KBM-7 (cell line): ENCODE measurements around the gene TAF8.
"Not testable (repeated sequence)": the region's sequence is repeated elsewhere in the genome, so short reads cannot be mapped to it uniquely, and the experiment has no call there.

Experiments used
- DNase-seq: peaks from one replicate; pipeline ENCODE4 v3.0.0-alpha.2; 2015
- in situ Hi-C: fragments of 300-500 bp; cut with MboI; formaldehyde crosslinking; loops from 2 replicates; pipeline ENCODE4 v1.14.3; 2020; ENCODE audit warnings: low sequenced_read_pairs, low pct_unique_long_range_greater_than_20kb, mixed read lengths

Gene TAF8

GRCh38 chr6:42050297-42051267 is at the start of gene TAF8:
Gene TAF8 (plus strand): TSS chr6:42050524. CDS start chr6:42050542, 18 bp downstream.
- in situ Hi-C loops = no loop called here
- DNase-seq = peak; percentile 93

DNA sequence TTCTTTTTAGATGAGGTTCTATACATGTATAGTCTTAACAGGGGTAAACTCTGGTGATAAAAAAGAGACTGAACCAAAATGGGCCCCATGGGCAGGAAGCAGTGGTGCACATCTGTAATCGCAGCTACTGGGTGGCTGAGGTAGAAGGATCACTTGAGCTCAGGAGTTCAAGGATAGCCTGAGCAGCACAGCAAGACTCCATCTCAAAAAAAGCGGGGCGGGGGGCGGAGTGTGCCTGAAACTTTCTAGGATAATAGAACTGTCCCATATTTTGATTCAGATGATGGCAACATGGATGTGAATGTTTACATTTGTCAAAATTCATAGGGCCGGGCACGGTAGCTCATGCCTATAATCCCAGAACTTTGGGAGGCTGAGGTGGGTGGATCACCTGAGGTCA is 48.8 kb upstream of the TAF8 start:
- in situ Hi-C loops = no loop called here
- DNase-seq = no peak

GRCh38 chr6:42003658-42004057 is 46.7 kb upstream of the TAF8 start:
- DNase-seq, in situ Hi-C loops: not testable (repeated sequence)

DNA sequence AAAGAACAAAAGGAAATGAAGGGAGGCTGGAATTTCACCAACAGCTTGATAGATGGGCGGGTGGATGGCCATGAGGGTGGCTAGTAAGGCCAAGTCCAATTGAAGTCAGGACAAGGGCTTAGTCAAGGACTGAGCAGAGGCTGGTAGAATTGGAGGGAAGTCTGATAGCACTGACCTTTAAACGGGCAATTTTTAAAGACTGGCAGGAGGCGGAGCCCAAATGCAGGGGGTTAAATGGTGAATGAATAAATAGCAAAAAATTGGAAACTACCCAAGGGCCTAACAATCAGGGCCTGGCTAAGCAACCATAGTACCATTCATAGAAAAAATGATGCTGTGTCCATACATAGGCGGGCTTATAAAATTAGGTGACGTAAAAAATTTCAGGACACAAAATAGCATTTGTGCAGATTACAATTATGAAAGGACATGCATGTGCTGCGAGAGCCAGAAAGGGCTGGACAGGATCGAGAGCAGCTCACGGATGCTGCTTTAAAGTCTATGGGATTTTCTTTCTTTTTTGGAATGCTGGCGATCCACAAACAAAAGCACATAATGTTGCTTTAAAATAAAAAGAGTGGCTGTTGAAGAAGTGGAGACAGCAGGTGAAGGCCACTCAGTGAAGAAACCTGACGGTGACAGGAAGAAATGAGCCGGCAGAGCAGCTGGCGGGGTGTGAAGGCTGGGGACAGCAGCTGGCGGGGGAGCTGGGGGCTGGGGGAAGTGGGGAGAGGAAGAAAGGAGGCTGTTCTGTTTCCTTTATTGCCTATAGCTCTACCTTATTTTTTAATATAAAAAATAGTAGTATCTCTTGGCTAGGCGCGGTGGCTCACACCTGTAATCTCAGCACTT is 42.8 kb upstream of the TAF8 start:
- DNase-seq = peak; percentile 35
- in situ Hi-C loops = no loop called here

DNA sequence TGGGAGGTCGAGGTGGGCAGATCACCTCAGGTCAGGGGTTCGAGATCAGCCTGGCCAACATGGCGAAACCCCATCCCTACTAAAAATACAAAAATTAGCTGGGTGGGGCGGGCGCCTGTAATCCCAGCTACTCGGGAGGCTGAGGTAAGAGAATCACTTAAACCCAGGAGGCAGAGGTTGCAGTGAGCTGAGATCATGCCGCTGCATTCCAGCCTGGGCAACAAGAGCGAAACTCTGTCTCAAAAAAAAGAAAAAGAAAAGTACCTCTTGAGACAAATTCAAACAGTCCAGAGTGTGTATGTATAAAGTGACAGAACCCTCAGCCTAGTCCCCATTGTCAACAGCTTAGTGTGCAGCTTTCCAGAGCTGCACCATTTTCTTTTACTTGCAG is 42.2 kb upstream of the TAF8 start:
- DNase-seq, in situ Hi-C loops: not testable (repeated sequence)

DNA sequence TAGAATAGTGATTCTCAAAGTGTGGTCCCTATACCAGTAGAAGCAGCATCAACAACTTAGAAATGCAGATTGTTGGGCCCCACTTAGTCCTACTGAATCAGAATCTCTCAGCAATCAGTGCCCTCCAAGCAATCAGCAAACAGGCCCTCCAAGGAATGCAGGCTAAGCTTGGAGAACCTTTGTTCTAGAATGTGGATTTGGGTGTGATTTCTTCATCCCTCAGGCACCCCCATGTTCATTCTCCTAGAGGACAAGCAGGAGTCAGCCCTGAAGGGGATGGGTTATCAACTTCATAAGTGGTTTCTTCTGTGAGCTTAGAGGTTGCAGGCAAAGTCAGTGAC is 40.5 kb upstream of the TAF8 start:
- in situ Hi-C loops = no loop called here
- DNase-seq = no peak

DNA sequence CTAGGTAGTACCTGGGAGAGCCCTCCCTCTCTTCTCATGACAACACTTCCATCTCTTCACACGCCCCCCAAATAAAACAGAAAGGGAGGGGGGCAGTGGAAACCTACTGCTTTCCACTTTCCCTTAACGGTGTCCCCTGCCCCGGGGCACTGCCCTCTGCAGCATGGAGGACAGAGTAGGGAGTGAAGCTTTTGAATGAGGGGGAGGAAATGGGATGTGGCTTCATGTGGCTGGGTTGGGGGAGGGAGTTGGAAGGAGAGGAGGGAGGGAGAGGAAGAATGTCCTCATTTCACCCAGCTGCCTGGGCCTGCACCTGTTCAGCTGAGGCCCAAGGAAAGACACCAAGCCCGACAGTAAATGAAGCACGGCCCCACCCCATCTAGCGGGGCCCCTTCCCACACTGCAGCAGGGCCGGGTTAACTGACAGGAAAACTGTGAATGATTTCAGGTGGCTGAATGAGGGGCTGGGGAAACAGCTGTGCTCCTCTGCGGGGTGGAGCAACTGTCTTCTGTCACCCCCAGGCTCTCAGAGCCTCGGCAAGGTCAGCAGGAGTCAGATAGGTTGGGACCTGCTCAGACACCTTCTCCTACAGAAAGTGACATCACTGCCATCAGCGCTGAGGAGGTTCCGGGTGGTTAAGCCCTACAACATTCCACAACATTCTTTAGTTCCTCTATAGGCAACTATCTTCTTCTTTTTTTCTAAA is 40.0 kb upstream of the TAF8 start:
- DNase-seq = peak; percentile 95
- in situ Hi-C loops = no loop called here

GRCh38 chr6:42010909-42011308 is 39.4 kb upstream of the TAF8 start:
- in situ Hi-C loops = no loop called here

GRCh38 chr6:42012501-42013133 is 37.7 kb upstream of the TAF8 start:
- in situ Hi-C loops = no loop called here
- no peak for DNase-seq

More at GRCh38 chr6:42010909-42011308, 39.4 kb upstream of the TAF8 start:
- no peak for DNase-seq

DNA sequence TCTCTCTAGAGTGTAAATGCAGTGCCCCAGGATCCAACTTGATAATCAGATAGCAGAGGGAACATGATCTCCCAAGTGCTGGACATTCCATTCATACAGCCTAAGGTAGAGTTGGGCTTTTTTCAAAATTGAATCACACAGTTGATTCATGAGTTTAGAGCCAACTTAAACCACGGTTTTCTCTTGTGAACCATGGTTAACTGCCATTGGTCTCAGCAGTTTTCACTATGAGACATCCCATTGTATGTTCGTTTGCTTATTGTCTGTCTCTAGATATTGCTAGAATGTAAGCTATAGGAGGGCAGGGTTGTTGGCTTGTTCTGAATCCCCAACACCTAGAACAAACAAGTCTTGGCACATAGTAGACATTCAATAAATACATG is 37.2 kb upstream of the TAF8 start:
- in situ Hi-C loops = no loop called here
- DNase-seq = no peak

DNA sequence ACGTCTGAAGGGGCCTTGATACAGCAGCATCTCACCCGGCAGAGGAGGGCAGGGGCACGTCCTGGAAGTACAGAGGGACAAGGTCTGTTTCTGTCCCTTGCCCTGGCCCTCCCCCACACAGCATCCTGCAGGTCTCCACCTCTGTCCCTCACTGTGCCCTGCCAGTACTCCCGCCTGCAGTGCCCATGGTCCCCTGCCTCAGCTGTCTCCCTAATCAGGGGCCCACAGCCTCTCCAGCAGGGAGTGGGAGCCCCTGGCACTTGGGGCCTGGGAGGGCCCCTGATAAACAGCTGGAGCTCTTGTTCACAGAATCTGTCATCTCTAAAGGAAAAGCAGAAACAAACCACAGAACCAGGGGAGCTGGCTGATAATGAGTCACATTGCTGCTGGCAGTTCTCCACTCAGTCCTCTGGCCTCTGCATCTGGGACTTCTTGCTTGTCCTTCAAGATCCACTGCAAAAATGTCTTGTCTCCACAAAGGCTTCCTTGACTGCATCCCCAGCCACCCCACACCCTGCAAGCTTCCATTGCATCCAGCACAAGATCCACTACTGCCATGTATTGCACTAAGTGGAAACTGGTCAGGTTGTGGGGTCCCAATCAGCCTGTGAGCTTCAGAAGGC is 33.2 kb upstream of the TAF8 start:
- peak; percentile 81 for DNase-seq
- in situ Hi-C loops = no loop called here

DNA sequence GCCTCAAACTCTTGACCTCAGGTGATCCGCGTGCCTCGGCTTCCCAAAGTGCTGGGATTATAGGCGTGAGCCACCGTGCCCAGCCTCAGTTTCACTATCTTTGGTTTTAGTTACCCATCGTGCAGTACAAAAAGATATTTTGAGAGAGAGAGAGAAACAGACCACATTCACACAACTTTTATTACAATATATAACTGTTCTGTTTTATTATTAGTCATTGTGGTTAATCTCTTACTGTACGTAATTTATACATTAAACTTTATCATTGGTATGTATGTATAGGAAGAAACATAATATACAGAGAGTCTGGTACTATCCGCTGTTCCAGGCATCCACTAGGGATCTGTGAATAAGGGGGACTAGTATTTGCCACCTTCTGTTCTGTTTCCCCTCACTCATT is 29.4 kb upstream of the TAF8 start:
- no peak for DNase-seq
- in situ Hi-C loops = no loop called here

DNA sequence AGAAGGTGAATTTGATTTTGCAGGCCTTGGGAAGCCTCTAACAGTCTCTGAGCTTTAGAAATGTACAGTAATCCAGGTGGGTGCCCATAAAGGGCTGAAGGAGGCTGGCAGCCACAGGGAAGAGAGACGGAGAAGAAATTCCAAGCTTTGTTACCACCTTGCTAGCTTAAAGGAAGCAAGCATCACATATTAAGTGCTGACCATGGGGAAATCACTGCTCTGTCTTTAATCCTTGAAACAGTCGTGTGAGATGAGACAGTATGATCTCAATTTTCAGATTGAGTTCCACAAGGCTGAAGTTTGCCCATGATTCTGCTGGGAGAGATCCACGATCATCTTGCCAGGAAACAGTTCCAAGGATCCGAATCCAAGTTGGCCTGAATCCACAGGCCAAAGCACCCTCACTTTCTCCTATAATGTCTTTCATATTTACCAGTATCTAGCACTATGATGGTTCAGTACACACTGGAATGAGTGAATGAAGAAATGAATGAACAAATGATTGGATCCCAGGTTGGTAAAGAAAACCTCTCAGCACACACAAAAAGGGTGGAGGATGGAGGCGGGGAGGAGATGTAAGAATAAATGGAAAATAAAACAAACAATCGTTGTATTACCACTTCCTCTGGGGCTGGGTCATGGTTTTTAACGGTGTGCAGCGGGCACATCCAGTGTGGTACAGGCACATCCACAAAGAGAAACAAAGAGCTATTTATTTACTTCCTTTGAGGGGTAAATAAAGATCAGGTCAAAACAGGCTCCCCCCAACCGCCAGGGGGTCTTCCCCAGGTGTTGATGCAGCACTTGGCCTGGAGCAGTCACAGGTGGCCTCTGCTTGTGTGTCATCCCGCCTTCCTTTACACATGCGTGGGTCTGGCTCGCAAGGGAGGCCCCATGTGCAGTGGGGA is 28.2 kb upstream of the TAF8 start:
- peak; percentile 32 for DNase-seq
- in situ Hi-C loops = no loop called here

DNA sequence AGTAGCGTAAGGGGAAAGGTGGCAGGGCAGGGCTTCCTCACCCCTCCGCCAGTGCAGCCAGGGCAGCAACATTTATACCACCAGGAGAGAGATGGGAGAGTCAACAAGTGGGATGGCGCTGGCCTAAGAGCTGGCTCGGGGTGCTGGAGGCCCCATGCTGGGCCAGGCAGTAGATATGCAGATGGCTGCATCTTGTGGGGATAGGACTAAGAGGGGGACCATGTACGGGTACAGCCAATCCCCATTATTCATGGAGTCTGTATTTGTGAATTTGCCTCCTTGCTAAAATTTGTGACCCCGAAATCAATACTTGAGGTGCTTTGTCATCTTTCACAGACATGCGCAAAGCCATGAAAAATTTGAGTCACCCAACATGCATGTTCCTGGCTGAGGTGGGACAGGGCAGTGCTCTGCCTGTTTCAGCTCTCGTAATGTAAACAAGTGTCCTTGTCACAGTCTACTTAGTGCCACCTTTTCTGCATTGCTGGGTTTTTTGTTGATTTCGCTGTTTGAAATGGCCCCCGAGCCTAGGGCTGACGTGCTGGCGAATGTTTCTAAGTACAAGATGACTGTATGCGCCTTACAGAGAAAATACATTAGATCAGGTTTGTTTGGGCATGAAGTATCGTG is 27.5 kb upstream of the TAF8 start:
- DNase-seq = no peak
- in situ Hi-C loops = no loop called here

- in situ Hi-C loops = loop anchor here (25.0 kb wide), 1 partner anchor 88 kb away; the partner anchor contains the start of gene CCND3
- DNase-seq = no peak
Measured at GRCh38 chr6:42025066-42025844, 25.1 kb upstream of the TAF8 start.

GRCh38 chr6:42025845-42026243 is 24.5 kb upstream of the TAF8 start:
- in situ Hi-C loops = loop anchor here (25.0 kb wide), 1 partner anchor 89 kb away; the partner anchor contains the start of gene CCND3
- DNase-seq = no peak
